Nephron (organoid): ENCODE results near the gene TAF3.
A peak's percentile ranks its signal among the peaks of the same experiment; 100 is the strongest.

Experiments used
- H3K27ac Mint-ChIP-seq, 3 experiments: 2 replicates each; pipeline ENCODE4 v1.8.0; 2020; ENCODE audit warnings: mixed read lengths in 3 of 3, mild to moderate bottlenecking in 2 of 3, moderate library complexity in 1 of 3
- H3K27me3 Mint-ChIP-seq: 2 replicates; pipeline ENCODE4 v1.8.0; 2021; ENCODE audit warnings: low read depth, mild to moderate bottlenecking, moderate library complexity, mixed read lengths
- H3K36me3 Mint-ChIP-seq: 2 replicates; pipeline ENCODE4 v1.8.0; 2020; ENCODE audit warnings: low read depth, mixed read lengths
- H3K4me1 Mint-ChIP-seq: 2 replicates; pipeline ENCODE4 v1.8.0; 2020; ENCODE audit warnings: mixed read lengths
- H3K4me3 Mint-ChIP-seq, 3 experiments: 2 replicates each; pipeline ENCODE4 v1.8.0; 2020; ENCODE audit warnings: mild to moderate bottlenecking in 3 of 3, mixed read lengths in 3 of 3, moderate library complexity in 2 of 3
- H3K9me3 Mint-ChIP-seq: 2 replicates; pipeline ENCODE4 v1.8.0; 2020; ENCODE audit warnings: mixed read lengths
- TF ChIP-seq, protein P1 (sequence below), 3 experiments: fragments of 200-600 bp; sonication (generic); IDR thresholded peaks; one replicate each; pipeline ENCODE4 v1.5.0; 2021; ENCODE audit warnings: antibody characterized with exemption in 3 of 3; ENCODE audit not compliant: unreplicated experiment in 3 of 3

The TAF3 gene

GRCh38 chr10:7819121-7819460, 786 bp downstream of the TAF3 start:
- H3K4me1 Mint-ChIP-seq, result peaks cover 10% of the 10 kb centered on the region
- H3K4me3 Mint-ChIP-seq, result peak overlapping the region; percentile 96 to 99 (median 96)
- H3K9me3 Mint-ChIP-seq, result no peaks in the 10 kb centered on the region
- H3K27me3 Mint-ChIP-seq, result peaks cover 19% of the 10 kb centered on the region
- H3K27ac Mint-ChIP-seq, result peak overlapping the region; percentile 54 to 85 (median 73)
- TF ChIP-seq, protein P1, sequence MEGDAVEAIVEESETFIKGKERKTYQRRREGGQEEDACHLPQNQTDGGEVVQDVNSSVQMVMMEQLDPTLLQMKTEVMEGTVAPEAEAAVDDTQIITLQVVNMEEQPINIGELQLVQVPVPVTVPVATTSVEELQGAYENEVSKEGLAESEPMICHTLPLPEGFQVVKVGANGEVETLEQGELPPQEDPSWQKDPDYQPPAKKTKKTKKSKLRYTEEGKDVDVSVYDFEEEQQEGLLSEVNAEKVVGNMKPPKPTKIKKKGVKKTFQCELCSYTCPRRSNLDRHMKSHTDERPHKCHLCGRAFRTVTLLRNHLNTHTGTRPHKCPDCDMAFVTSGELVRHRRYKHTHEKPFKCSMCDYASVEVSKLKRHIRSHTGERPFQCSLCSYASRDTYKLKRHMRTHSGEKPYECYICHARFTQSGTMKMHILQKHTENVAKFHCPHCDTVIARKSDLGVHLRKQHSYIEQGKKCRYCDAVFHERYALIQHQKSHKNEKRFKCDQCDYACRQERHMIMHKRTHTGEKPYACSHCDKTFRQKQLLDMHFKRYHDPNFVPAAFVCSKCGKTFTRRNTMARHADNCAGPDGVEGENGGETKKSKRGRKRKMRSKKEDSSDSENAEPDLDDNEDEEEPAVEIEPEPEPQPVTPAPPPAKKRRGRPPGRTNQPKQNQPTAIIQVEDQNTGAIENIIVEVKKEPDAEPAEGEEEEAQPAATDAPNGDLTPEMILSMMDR (IDR thresholded peaks at IDR 0.05; ENCODE audit: unreplicated experiment in 3 of 3), result peak; percentile 20 to 28 (median 24)
- peaks cover under 1% of the 10 kb centered on the region for H3K36me3 Mint-ChIP-seq

DNA sequence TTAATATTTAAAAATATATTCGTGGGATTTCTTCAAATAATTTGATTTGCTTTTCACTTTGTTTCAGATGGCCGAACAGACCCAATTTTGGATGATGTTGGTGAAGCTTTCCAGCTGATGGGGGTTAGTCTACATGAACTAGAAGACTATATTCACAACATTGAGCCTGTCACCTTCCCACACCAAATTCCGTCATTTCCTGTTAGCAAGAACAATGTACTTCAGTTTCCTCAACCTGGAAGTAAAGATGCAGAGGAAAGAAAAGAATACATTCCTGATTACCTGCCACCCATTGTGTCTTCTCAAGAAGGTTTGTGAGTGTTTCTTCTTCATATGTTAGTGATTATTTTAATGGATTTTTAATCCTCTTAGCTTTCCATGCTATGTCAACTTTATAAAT, 5.9 kb downstream of the TAF3 start:
- peaks cover 8% of the 10 kb centered on the region for H3K4me1 Mint-ChIP-seq
- no peak overlapping the region for H3K4me3 Mint-ChIP-seq
- TF ChIP-seq, protein P1 (IDR thresholded peaks at IDR 0.05; ENCODE audit: unreplicated experiment in 3 of 3), result no peak
- H3K27ac Mint-ChIP-seq, result no peak overlapping the region
- no peaks in the 10 kb centered on the region for H3K9me3 Mint-ChIP-seq
- peaks cover 34% of the 10 kb centered on the region for H3K36me3 Mint-ChIP-seq
- no peaks in the 10 kb centered on the region for H3K27me3 Mint-ChIP-seq

- Mint-ChIP-seq H3K36me3 (peaks cover 46% of the 10 kb centered on the region), H3K9me3 (no peaks in the 10 kb centered on the region), H3K4me3 (no peak overlapping the region), H3K27me3 (no peaks in the 10 kb centered on the region), H3K27ac (no peak overlapping the region), H3K4me1 (no peaks in the 10 kb centered on the region)
- TF ChIP-seq, protein P1 (IDR thresholded peaks at IDR 0.05; ENCODE audit: unreplicated experiment in 3 of 3), result no peak
Measured at GRCh38 chr10:7826971-7827370, 8.7 kb downstream of the TAF3 start.

DNA sequence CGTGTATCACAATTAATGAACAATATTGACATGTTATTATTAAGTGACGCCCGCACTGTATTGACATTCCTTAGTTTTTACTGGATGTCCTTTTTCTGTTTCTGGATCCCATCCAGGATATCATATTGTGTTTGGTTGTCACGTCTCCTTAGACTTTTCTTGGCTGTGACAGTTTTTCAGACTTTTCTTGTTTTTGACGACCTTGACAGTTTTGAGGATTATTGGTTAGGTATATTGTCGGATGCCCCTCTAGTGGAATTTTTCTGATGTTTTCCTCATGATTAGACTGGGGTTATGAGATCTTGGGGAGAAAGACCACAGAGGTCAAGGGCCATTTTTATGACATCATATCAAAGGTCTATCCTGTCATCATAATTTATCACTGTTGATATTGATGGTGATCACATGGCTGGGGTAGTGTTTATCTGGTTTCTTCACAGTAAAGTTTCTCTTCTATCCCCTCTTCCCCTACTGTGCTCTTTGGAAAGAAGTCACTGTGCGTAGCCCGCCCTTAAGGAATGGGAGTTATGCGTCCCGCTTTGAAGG, 11.1 kb downstream of the TAF3 start:
- peaks cover 51% of the 10 kb centered on the region for H3K36me3 Mint-ChIP-seq
- H3K4me3 Mint-ChIP-seq, result no peak overlapping the region
- H3K27ac Mint-ChIP-seq, result no peak overlapping the region
- no peaks in the 10 kb centered on the region for H3K27me3 Mint-ChIP-seq
- no peaks in the 10 kb centered on the region for H3K9me3 Mint-ChIP-seq
- TF ChIP-seq, protein P1 (IDR thresholded peaks at IDR 0.05; ENCODE audit: unreplicated experiment in 3 of 3), result no peak
- H3K4me1 Mint-ChIP-seq, result peaks cover 13% of the 10 kb centered on the region

DNA sequence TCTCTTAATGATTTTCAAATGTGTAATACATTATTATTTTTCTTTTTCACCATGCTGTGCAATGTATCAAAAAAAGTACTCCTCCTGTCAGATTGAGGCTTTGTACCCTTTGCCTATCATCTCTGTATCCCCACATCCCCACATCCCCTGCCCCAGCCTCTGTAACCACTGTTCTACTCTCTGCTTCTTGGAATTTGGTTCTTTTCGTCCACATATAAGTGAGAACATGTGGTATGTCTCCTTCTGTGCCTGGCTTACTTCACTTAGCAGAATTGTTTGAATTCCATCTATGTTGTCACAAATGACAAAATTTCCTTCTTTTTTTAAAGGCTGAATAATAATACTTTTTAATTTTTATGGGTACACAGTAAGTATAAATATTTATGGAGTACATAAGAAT, 13.8 kb downstream of the TAF3 start:
- Mint-ChIP-seq H3K9me3 (no peaks in the 10 kb centered on the region), H3K27me3 (no peaks in the 10 kb centered on the region), H3K4me3 (no peak overlapping the region), H3K27ac (no peak overlapping the region), H3K36me3 (peaks cover 45% of the 10 kb centered on the region), H3K4me1 (peaks cover 13% of the 10 kb centered on the region)
- TF ChIP-seq, protein P1 (IDR thresholded peaks at IDR 0.05; ENCODE audit: unreplicated experiment in 3 of 3), result no peak

DNA sequence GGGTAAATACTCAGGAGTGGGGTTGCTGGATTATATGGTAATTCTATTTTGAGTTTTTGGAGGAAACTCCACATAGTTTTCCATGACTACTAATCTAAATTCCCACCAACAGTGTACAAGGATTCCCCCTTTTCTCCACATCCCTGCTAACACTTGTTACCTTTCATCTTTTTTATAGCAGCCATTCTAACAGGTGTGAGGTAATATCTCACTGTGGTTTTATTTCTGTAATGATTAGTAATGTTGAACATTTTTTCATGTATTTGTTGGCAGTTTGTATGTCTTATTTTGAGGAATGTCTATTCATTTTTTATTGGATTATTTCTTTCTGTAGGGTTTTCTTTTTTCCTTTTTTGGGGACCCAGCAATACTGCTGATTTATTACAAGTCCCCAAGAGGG, 14.9 kb downstream of the TAF3 start:
- no peaks in the 10 kb centered on the region for H3K27me3 Mint-ChIP-seq
- TF ChIP-seq, protein P1 (IDR thresholded peaks at IDR 0.05; ENCODE audit: unreplicated experiment in 3 of 3), result no peak
- no peaks in the 10 kb centered on the region for H3K9me3 Mint-ChIP-seq

More for the DNA sequence above, 14.9 kb downstream of the TAF3 start:
- peaks cover 38% of the 10 kb centered on the region for H3K36me3 Mint-ChIP-seq
- H3K4me3 Mint-ChIP-seq, result no peak overlapping the region
- H3K4me1 Mint-ChIP-seq, result peaks cover 13% of the 10 kb centered on the region
- no peak overlapping the region for H3K27ac Mint-ChIP-seq
